ENCODE results near the gene CMTM7.

- TF ChIP-seq POLR2AphosphoS5 (IDR thresholded peaks at IDR 0.05; ENCODE audit: low read depth, low read length), result no peak
- TF ChIP-seq TAF1 (IDR thresholded peaks at IDR 0.05; ENCODE audit: borderline replicate concordance, low read depth, low read length), result no peak
Measured at GRCh38 chr3:32448686-32449474, 57.2 kb downstream of the CMTM7 start.

Data from GM12892 (cell line).